Measurements from ENCODE around the gene CPNE4.

The CPNE4 gene

DNA sequence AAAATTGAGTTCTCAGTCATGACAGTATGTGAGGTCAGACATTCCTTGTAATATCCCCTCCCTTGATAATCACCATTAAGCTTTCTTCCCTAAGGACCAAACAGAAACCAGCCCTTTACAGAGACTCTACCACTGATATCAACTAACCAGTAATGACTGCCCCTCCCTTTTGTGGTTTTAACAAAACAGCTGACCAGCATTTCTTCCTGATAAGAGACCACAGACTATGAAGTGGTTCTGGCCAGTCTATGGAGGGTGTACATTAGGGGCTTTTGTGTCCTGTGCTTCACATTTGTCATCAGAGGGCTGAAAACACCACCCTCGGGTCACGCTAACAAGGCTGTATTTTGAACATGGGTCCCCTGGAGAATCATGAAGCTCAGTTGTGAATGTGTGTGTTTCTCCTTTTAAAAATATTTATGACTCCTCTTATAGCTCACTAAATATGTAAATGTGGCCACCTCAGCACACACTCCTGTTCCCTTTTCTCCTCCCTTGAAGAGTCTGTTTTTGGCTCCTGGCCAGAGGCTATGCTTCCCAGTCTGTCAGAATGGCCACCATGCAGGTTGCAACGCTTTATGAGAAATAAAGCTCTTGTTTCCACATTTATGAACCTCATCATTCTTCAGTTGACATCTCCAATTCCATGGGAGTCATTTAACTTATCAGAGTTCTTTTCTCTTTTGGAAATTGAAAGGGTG lies 239.3 kb downstream of the CPNE4 start:
- Histone ChIP-seq H3K9me3 (ENCODE audit: control insufficient read depth, insufficient read depth, low read length) (no peaks in the 10 kb centered on the region), H3K36me3 (ENCODE audit: control insufficient read depth, insufficient read depth, low read length) (no peaks in the 10 kb centered on the region), H3K27ac (ENCODE audit: low read length) (no peak overlapping the region), H3K27me3 (ENCODE audit: control insufficient read depth, insufficient read depth, low read length) (no peaks in the 10 kb centered on the region), H3K4me1 (ENCODE audit: control insufficient read depth, insufficient read depth, low read length) (peaks cover 1% of the 10 kb centered on the region; the same call in 1 of the 2 replicates), H3K4me3 (ENCODE audit: low read length) (no peak overlapping the region)
- no CpG with 5 or more reads among the region's 3 CpGs for WGBS (ENCODE audit: insufficient coverage, insufficient read length)
- DNase-seq (ENCODE audit: low read depth, low spot score), result no peak

DNA sequence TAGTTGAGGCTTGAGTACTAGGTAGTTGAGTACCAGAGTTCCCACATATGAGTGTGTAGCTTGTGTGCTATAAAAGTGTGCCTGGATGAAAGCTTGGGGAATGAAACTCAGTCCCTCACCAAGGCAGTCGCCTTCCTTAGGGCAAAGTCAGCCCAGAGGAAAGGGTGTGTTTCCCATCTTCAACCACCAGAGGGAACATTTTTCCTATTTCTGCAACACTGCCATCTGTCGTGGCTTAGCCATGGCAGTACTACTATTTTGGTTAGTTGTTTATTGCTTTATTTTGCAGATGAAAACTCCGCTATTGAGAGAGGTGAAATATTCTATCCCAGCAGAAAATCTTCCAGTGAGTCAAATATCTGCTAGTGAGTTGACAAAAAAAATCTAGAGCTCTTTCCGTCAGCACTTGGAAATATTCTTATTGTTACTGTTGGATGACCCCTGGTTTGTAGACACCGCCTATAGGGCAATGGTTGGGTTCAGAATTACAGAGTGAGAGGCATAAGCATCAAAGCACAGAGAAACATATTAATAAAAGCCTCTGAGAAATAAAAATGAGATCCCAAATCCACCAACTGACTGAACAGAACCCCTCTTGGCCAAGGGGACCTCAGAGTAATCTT lies 239.9 kb downstream of the CPNE4 start:
- no peak overlapping the region for H3K4me3 ChIP-seq (ENCODE audit: low read length)
- H3K36me3 ChIP-seq (ENCODE audit: control insufficient read depth, insufficient read depth, low read length), result no peaks in the 10 kb centered on the region
- H3K27ac ChIP-seq (ENCODE audit: low read length), result no peak overlapping the region
- H3K27me3 ChIP-seq (ENCODE audit: control insufficient read depth, insufficient read depth, low read length), result no peaks in the 10 kb centered on the region
- H3K9me3 ChIP-seq (ENCODE audit: control insufficient read depth, insufficient read depth, low read length), result no peaks in the 10 kb centered on the region
- peak; percentile 74 for DNase-seq (ENCODE audit: low read depth, low spot score)
- peaks cover 1% of the 10 kb centered on the region; the same call in 1 of the 2 replicates for H3K4me1 ChIP-seq (ENCODE audit: control insufficient read depth, insufficient read depth, low read length)
- no CpG with 5 or more reads among the region's 5 CpGs for WGBS (ENCODE audit: insufficient coverage, insufficient read length)

DNA sequence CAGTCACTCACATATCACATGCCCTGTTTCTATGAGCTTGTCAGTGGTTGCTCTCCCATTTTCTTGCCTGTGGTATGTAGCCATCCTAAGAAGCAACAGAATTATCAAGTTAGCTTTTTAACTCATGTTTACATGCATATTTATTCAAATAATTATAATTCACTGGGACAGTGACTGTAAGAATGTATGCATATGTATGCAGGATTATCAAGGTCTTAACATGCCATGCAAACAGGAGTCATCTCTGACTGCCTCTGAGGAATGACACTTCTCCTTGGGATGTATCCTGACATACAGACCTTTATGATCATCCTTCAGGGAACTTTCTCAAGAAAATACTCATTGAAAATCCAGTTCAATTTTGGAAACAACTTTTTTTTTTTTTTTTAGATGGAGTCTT lies 240.9 kb downstream of the CPNE4 start:
- DNase-seq (ENCODE audit: low read depth, low spot score), result no peak
- H3K4me1 ChIP-seq (ENCODE audit: control insufficient read depth, insufficient read depth, low read length), result peaks cover 1% of the 10 kb centered on the region; the same call in 1 of the 2 replicates
- no peaks in the 10 kb centered on the region for H3K9me3 ChIP-seq (ENCODE audit: control insufficient read depth, insufficient read depth, low read length)
- no peak overlapping the region for H3K27ac ChIP-seq (ENCODE audit: low read length)
- H3K4me3 ChIP-seq (ENCODE audit: low read length), result no peak overlapping the region
- H3K36me3 ChIP-seq (ENCODE audit: control insufficient read depth, insufficient read depth, low read length), result no peaks in the 10 kb centered on the region
- H3K27me3 ChIP-seq (ENCODE audit: control insufficient read depth, insufficient read depth, low read length), result no peaks in the 10 kb centered on the region

- H3K9me3 ChIP-seq (ENCODE audit: control insufficient read depth, insufficient read depth, low read length), result no peaks in the 10 kb centered on the region
- DNase-seq (ENCODE audit: low read depth, low spot score), result no peak
- H3K27me3 ChIP-seq (ENCODE audit: control insufficient read depth, insufficient read depth, low read length), result no peaks in the 10 kb centered on the region
- H3K36me3 ChIP-seq (ENCODE audit: control insufficient read depth, insufficient read depth, low read length), result no peaks in the 10 kb centered on the region
- no CpG with 5 or more reads among the region's 2 CpGs for WGBS (ENCODE audit: insufficient coverage, insufficient read length)
- H3K27ac ChIP-seq (ENCODE audit: low read length), result no peak overlapping the region
- no peaks in the 10 kb centered on the region for H3K4me1 ChIP-seq (ENCODE audit: control insufficient read depth, insufficient read depth, low read length)
- no peak overlapping the region for H3K4me3 ChIP-seq (ENCODE audit: low read length)
Measured at GRCh38 chr3:131789188-131789587, 245.6 kb downstream of the CPNE4 start.

DNA sequence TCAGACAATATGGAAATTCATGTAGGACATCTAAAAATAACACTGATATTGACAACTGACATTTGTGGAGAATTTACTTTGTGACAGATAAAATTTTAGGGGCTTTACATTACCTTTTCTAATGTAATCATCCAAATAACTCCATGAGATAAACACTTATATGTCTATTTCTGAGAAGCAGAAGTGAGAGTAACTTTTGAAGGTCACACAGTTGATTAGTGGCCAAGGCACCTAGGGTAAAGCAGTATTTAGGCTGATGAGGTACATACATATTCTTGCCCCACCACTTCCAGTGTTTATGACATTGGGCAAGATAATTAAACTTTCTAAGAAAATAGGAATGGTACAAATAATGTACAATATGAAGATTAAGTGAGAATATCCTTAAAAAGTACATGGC lies 248.4 kb downstream of the CPNE4 start:
- Histone ChIP-seq H3K36me3 (ENCODE audit: control insufficient read depth, insufficient read depth, low read length) (no peaks in the 10 kb centered on the region), H3K27me3 (ENCODE audit: control insufficient read depth, insufficient read depth, low read length) (no peaks in the 10 kb centered on the region), H3K4me3 (ENCODE audit: low read length) (no peak overlapping the region), H3K9me3 (ENCODE audit: control insufficient read depth, insufficient read depth, low read length) (no peaks in the 10 kb centered on the region), H3K27ac (ENCODE audit: low read length) (no peak overlapping the region), H3K4me1 (ENCODE audit: control insufficient read depth, insufficient read depth, low read length) (no peaks in the 10 kb centered on the region)
- no peak for DNase-seq (ENCODE audit: low read depth, low spot score)

GRCh38 chr3:131782751-131783150 lies 252.1 kb downstream of the CPNE4 start:
- H3K4me3 ChIP-seq (ENCODE audit: low read length), result no peak overlapping the region
- H3K4me1 ChIP-seq (ENCODE audit: control insufficient read depth, insufficient read depth, low read length), result no peaks in the 10 kb centered on the region
- DNase-seq (ENCODE audit: low read depth, low spot score), result no peak
- no CpG with 5 or more reads among the region's 1 CpG for WGBS (ENCODE audit: insufficient coverage, insufficient read length)
- H3K27ac ChIP-seq (ENCODE audit: low read length), result no peak overlapping the region
- H3K27me3 ChIP-seq (ENCODE audit: control insufficient read depth, insufficient read depth, low read length), result no peaks in the 10 kb centered on the region
- H3K9me3 ChIP-seq (ENCODE audit: control insufficient read depth, insufficient read depth, low read length), result no peaks in the 10 kb centered on the region
- H3K36me3 ChIP-seq (ENCODE audit: control insufficient read depth, insufficient read depth, low read length), result no peaks in the 10 kb centered on the region

- Histone ChIP-seq H3K27ac (ENCODE audit: low read length) (no peak overlapping the region), H3K4me3 (ENCODE audit: low read length) (no peak overlapping the region), H3K27me3 (ENCODE audit: control insufficient read depth, insufficient read depth, low read length) (no peaks in the 10 kb centered on the region), H3K36me3 (ENCODE audit: control insufficient read depth, insufficient read depth, low read length) (no peaks in the 10 kb centered on the region), H3K9me3 (ENCODE audit: control insufficient read depth, insufficient read depth, low read length) (no peaks in the 10 kb centered on the region), H3K4me1 (ENCODE audit: control insufficient read depth, insufficient read depth, low read length) (no peaks in the 10 kb centered on the region)
- no peak for DNase-seq (ENCODE audit: low read depth, low spot score)
- WGBS (ENCODE audit: insufficient coverage, insufficient read length), result no CpG with 5 or more reads among the region's 2 CpGs
Measured at GRCh38 chr3:131778526-131778925, 256.3 kb downstream of the CPNE4 start.

- DNase-seq (ENCODE audit: low read depth, low spot score), result no peak
- H3K4me1 ChIP-seq (ENCODE audit: control insufficient read depth, insufficient read depth, low read length), result no peaks in the 10 kb centered on the region
- H3K27ac ChIP-seq (ENCODE audit: low read length), result no peak overlapping the region
- no peak overlapping the region for H3K4me3 ChIP-seq (ENCODE audit: low read length)
- H3K36me3 ChIP-seq (ENCODE audit: control insufficient read depth, insufficient read depth, low read length), result no peaks in the 10 kb centered on the region
- no peaks in the 10 kb centered on the region for H3K9me3 ChIP-seq (ENCODE audit: control insufficient read depth, insufficient read depth, low read length)
- H3K27me3 ChIP-seq (ENCODE audit: control insufficient read depth, insufficient read depth, low read length), result no peaks in the 10 kb centered on the region
Measured at GRCh38 chr3:131775650-131776049, 259.2 kb downstream of the CPNE4 start.

GRCh38 chr3:131772269-131773026 lies 262.4 kb downstream of the CPNE4 start:
- no peak overlapping the region for H3K27ac ChIP-seq (ENCODE audit: low read length)
- no peaks in the 10 kb centered on the region for H3K9me3 ChIP-seq (ENCODE audit: control insufficient read depth, insufficient read depth, low read length)
- no peak for DNase-seq (ENCODE audit: low read depth, low spot score)
- no peaks in the 10 kb centered on the region for H3K36me3 ChIP-seq (ENCODE audit: control insufficient read depth, insufficient read depth, low read length)
- no peaks in the 10 kb centered on the region for H3K4me1 ChIP-seq (ENCODE audit: control insufficient read depth, insufficient read depth, low read length)
- H3K27me3 ChIP-seq (ENCODE audit: control insufficient read depth, insufficient read depth, low read length), result no peaks in the 10 kb centered on the region
- H3K4me3 ChIP-seq (ENCODE audit: low read length), result no peak overlapping the region
- no CpG with 5 or more reads among the region's 4 CpGs for WGBS (ENCODE audit: insufficient coverage, insufficient read length)

DNA sequence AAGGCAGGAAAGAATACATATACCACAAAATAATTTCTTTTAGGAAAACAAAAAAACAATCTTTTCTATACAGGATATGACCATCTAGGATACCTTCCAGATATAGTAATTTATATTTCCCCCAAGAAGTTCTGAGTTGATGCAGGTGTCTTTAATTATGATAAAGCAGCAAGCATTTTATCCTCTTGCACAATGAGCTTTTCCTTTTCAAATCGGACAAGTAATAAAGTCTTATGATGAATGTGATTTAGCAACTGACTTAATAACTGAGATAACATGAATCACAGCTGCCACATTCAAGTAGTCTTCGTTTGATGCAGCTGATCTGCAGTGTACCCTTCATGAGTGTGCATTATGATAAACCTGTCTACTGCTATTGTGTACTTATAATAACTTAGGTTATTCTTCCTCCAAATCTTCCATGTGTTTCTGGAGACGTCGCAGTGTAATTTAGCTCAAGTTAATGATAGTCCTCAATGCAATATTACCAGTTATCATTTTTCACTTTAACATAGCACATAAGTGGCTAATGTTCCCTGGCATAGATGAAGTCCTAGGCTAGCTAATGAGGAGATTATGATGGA lies 271.7 kb downstream of the CPNE4 start:
- no peak for DNase-seq (ENCODE audit: low read depth, low spot score)
- Histone ChIP-seq H3K4me1 (ENCODE audit: control insufficient read depth, insufficient read depth, low read length) (no peaks in the 10 kb centered on the region), H3K27ac (ENCODE audit: low read length) (no peak overlapping the region), H3K4me3 (ENCODE audit: low read length) (no peak overlapping the region), H3K27me3 (ENCODE audit: control insufficient read depth, insufficient read depth, low read length) (no peaks in the 10 kb centered on the region), H3K9me3 (ENCODE audit: control insufficient read depth, insufficient read depth, low read length) (no peaks in the 10 kb centered on the region), H3K36me3 (ENCODE audit: control insufficient read depth, insufficient read depth, low read length) (no peaks in the 10 kb centered on the region)
- no CpG with 5 or more reads among the region's 4 CpGs for WGBS (ENCODE audit: insufficient coverage, insufficient read length)
